H1 (cell line): Measurements from ENCODE around the gene ABHD1. TPM values are rescaled to one million over a fixed set of nuclear protein-coding genes. Genes with fewer than 3 reads are reported as not detected.
A peak's percentile ranks its signal among the peaks of the same experiment; 100 is the strongest.

Experiments
- CTCF ChIA-PET: fragments of 300-600 bp; sonication (Branson Sonifier 250); formaldehyde crosslinking; loops from one replicate; lab custom pipeline; 2021; ENCODE audit not compliant: partially characterized antibody; lab: Charles Lee
- POLR2A ChIA-PET: fragments of 300-600 bp; sonication (Branson Sonifier 250); formaldehyde crosslinking; loops from one replicate; lab custom pipeline; 2021; ENCODE audit warnings: inconsistent platforms; ENCODE audit not compliant: partially characterized antibody; lab: Charles Lee
- DNase-seq, 2 experiments: peaks; one replicate each; pipeline versions ENCODE4 v3.0.0 to v3.0.0-alpha.2; 2010 to 2022; ENCODE audit warnings: low spot score in 2 of 2, low read depth in 1 of 2, mixed read lengths in 1 of 2
- FAIRE-seq: peaks from 2 replicates; lab custom pipeline; 2011; peaks lifted over from hg19 to GRCh38; lab: Jason Lieb, UNC
- H2AFZ ChIP-seq: 2 replicates; pipeline ENCODE4 v1.8.1; 2012; ENCODE audit warnings: low read length, inconsistent platforms
- H2AK5ac ChIP-seq: 2 replicates; pipeline ENCODE4 v1.6.1; 2013; ENCODE audit warnings: low read depth, low read length
- H2BK120ac ChIP-seq: replicated peaks from 2 replicates; pipeline ENCODE3; 2013; ENCODE audit warnings: low read depth, low read length, inconsistent platforms
- H2BK12ac ChIP-seq: 2 replicates; pipeline ENCODE4 v1.6.1; 2013; ENCODE audit warnings: low read depth, low read length
- H2BK15ac ChIP-seq: 2 replicates; pipeline ENCODE4 v1.6.1; 2013; ENCODE audit warnings: low read length
- H2BK20ac ChIP-seq: 2 replicates; pipeline ENCODE4 v1.6.1; 2013; ENCODE audit warnings: low read length
- H2BK5ac ChIP-seq: 2 replicates; pipeline ENCODE4 v1.6.1; 2013; ENCODE audit warnings: low read depth, low read length
- H3K14ac ChIP-seq: 2 replicates; pipeline ENCODE4 v1.6.1; 2013; ENCODE audit warnings: inconsistent platforms; ENCODE audit not compliant: insufficient read length
- H3K18ac ChIP-seq: 2 replicates; pipeline ENCODE4 v1.6.1; 2013; ENCODE audit warnings: low read length; ENCODE audit errors: extremely low read depth
- H3K23ac ChIP-seq: 2 replicates; pipeline ENCODE4 v1.6.1; 2013; ENCODE audit warnings: inconsistent platforms; ENCODE audit not compliant: insufficient read length
- H3K23me2 ChIP-seq: 2 replicates; pipeline ENCODE4 v1.6.1; 2013; ENCODE audit warnings: low read depth, low read length
- H3K27ac ChIP-seq: 2 replicates; pipeline ENCODE4 v1.6.1; 2011; ENCODE audit warnings: low read depth, low read length, inconsistent platforms
- H3K27me3 ChIP-seq, 4 experiments: replicated peaks in 1 of 4; 1 replicate in 1 of 4; 2 replicates in 3 of 4; pipeline versions ENCODE4 v1.6.1 to v1.8.1; 2011 to 2013; ENCODE audit warnings: low read length in 3 of 4, mild to moderate bottlenecking in 3 of 4, inconsistent platforms in 2 of 4, mixed read lengths in 2 of 4, moderate library complexity in 1 of 4; ENCODE audit not compliant: control insufficient read depth in 3 of 4, insufficient read depth in 3 of 4; ENCODE audit errors: extremely low read depth in 1 of 4
- H3K36me3 ChIP-seq, 4 experiments: 2 replicates each; pipeline versions ENCODE4 v1.6.1 to v1.8.1; 2011 to 2013; ENCODE audit warnings: mild to moderate bottlenecking in 4 of 4, low read length in 3 of 4, moderate library complexity in 2 of 4, control low read depth in 1 of 4, inconsistent platforms in 1 of 4; ENCODE audit not compliant: insufficient read depth in 4 of 4, control insufficient read depth in 2 of 4
- H3K4ac ChIP-seq: replicated peaks from 2 replicates; pipeline ENCODE3; 2013; ENCODE audit warnings: low read length, low read depth, mixed read lengths, inconsistent platforms; ENCODE audit not compliant: insufficient read length
- H3K4me1 ChIP-seq, 4 experiments: replicated peaks in 1 of 4; 1 replicate in 1 of 4; 2 replicates in 3 of 4; pipeline versions ENCODE4 v1.6.1 to v1.8.1; 2011 to 2013; ENCODE audit warnings: low read length in 3 of 4, inconsistent platforms in 2 of 4, mixed read lengths in 1 of 4; ENCODE audit not compliant: insufficient read depth in 4 of 4, control insufficient read depth in 3 of 4
- H3K4me2 ChIP-seq, 2 experiments: 2 replicates each; pipeline versions ENCODE4 v1.6.1 to v1.8.1; 2011 to 2013; ENCODE audit warnings: low read depth in 2 of 2, low read length in 2 of 2, control low read depth in 1 of 2, inconsistent platforms in 1 of 2, mild to moderate bottlenecking in 1 of 2; ENCODE audit not compliant: insufficient read depth in 1 of 2
- H3K4me3 ChIP-seq, 4 experiments: fragments of 200-600, 300-600 bp in 1 of 4; sonication (generic), shearing (Covaris generic), sonication (Bioruptor Twin) in 1 of 4; 2 replicates each; pipeline versions ENCODE4 v1.5.1 to v1.8.1; 2011 to 2016; ENCODE audit warnings: low read length in 4 of 4, low read depth in 3 of 4, control low read depth in 2 of 4, inconsistent platforms in 2 of 4, mild to moderate bottlenecking in 2 of 4, mixed read lengths in 1 of 4, moderate library complexity in 1 of 4; ENCODE audit not compliant: insufficient read depth in 2 of 4; ENCODE audit errors: extremely low read depth in 1 of 4
- H3K56ac ChIP-seq: replicated peaks from 2 replicates; pipeline ENCODE3; 2013; ENCODE audit warnings: low read depth, mild to moderate bottlenecking, mixed read lengths, low read length, inconsistent platforms; ENCODE audit not compliant: insufficient read length
- H3K79me1 ChIP-seq: 2 replicates; pipeline ENCODE4 v1.6.1; 2013; ENCODE audit warnings: low read depth, low read length, control low read depth
- H3K79me2 ChIP-seq, 2 experiments: 2 replicates each; pipeline versions ENCODE4 v1.6.1 to v1.8.1; 2012 to 2013; ENCODE audit warnings: low read length in 2 of 2, mild to moderate bottlenecking in 2 of 2, inconsistent platforms in 1 of 2; ENCODE audit not compliant: insufficient read depth in 2 of 2, control insufficient read depth in 1 of 2
- H3K9ac ChIP-seq, 4 experiments: replicated peaks in 1 of 4; 1 replicate in 1 of 4; 2 replicates in 3 of 4; pipeline versions ENCODE4 v1.6.1 to v1.8.1; 2011 to 2013; ENCODE audit warnings: low read depth in 3 of 4, low read length in 3 of 4, control low read depth in 2 of 4, mild to moderate bottlenecking in 2 of 4, moderate library complexity in 2 of 4, inconsistent platforms in 1 of 4; ENCODE audit errors: extremely low read depth in 1 of 4
- H3K9me3 ChIP-seq, 2 experiments: 2 replicates each; pipeline versions ENCODE4 v1.6.1 to v1.8.1; 2012 to 2013; ENCODE audit warnings: mild to moderate bottlenecking in 2 of 2, moderate library complexity in 2 of 2, control low read depth in 1 of 2, inconsistent platforms in 1 of 2, low read depth in 1 of 2, low read length in 1 of 2, mixed read lengths in 1 of 2; ENCODE audit not compliant: insufficient read depth in 2 of 2
- H4K20me1 ChIP-seq, 2 experiments: replicated peaks in 1 of 2; 2 replicates each; pipeline versions ENCODE3 to v1.8.1; 2011 to 2013; ENCODE audit warnings: inconsistent platforms in 2 of 2, low read length in 2 of 2, mild to moderate bottlenecking in 1 of 2; ENCODE audit not compliant: insufficient read depth in 2 of 2, control insufficient read depth in 1 of 2
- H4K5ac ChIP-seq: 2 replicates; pipeline ENCODE4 v1.6.1; 2013; ENCODE audit warnings: low read length, low read depth, mixed read lengths, inconsistent platforms; ENCODE audit not compliant: insufficient read length
- H4K8ac ChIP-seq: 2 replicates; pipeline ENCODE4 v1.8.0; 2013; ENCODE audit warnings: mild to moderate bottlenecking, moderate library complexity, low read length, inconsistent platforms; ENCODE audit not compliant: insufficient read depth; ENCODE audit errors: extremely low read depth
- H4K91ac ChIP-seq: replicated peaks from 2 replicates; pipeline ENCODE3; 2013; ENCODE audit warnings: low read length, mixed read lengths, inconsistent platforms; ENCODE audit not compliant: insufficient read length
- CHD2 ChIP-seq: IDR thresholded peaks from 2 replicates; pipeline ENCODE4 v1.6.1; 2012; ENCODE audit warnings: low read length, improper control_type of control experiment
- HDAC2 ChIP-seq, 2 experiments: fragments of 300-600 bp in 1 of 2; sonication (generic) in 1 of 2; IDR thresholded peaks; 2 replicates each; pipeline ENCODE4 v1.6.1; 2011 to 2012; ENCODE audit warnings: low read depth in 2 of 2, low read length in 2 of 2, mild to moderate bottlenecking in 2 of 2, moderate library complexity in 2 of 2, borderline replicate concordance in 1 of 2, inconsistent platforms in 1 of 2
- JUN ChIP-seq: IDR thresholded peaks from 2 replicates; pipeline ENCODE4 v1.6.1; 2011; ENCODE audit warnings: low read depth, mild to moderate bottlenecking, improper control_type of control experiment, low read length
- POU5F1 ChIP-seq: IDR thresholded peaks from 2 replicates; pipeline ENCODE4 v1.6.1; 2011; ENCODE audit warnings: low read depth, mild to moderate bottlenecking, low read length, moderate library complexity
- SP2 ChIP-seq: IDR thresholded peaks from 2 replicates; pipeline ENCODE4 v1.6.1; 2012; ENCODE audit warnings: mild to moderate bottlenecking, low read length, inconsistent platforms
- YY1 ChIP-seq: IDR thresholded peaks from 2 replicates; pipeline ENCODE4 v1.6.1; 2011; ENCODE audit warnings: low read depth, mild to moderate bottlenecking, low read length
- WGBS, 2 experiments: shearing (Covaris generic) in 1 of 2; methylation state at CpG; one replicate each; pipeline versions ENCODE4 v1.1.6 to v1.1.7; 2013 to 2015; ENCODE audit warnings: low lambda C conversion rate in 2 of 2, mixed read lengths in 2 of 2, inconsistent platforms in 1 of 2, low coverage in 1 of 2, missing lambda C conversion rate in 1 of 2; ENCODE audit not compliant: insufficient replicate concordance in 2 of 2, insufficient coverage in 1 of 2, insufficient read length in 1 of 2; ENCODE audit errors: extremely low coverage in 1 of 2, missing lambda C conversion rate in 1 of 2; 5-methylcytosine and 5-hydroxymethylcytosine counted together
- polyA plus RNA-seq, 7 experiments: library from polyadenylated mRNA; depleted of rRNA in 3 of 7; stranded (reverse) in 5 of 7; unstranded in 2 of 7; fragments of >200 nt in 5 of 7; fragments of 200-250 nt in 2 of 7; gene quantifications; 1 replicate in 5 of 7; 2 replicates in 1 of 7; 4 replicates in 1 of 7; pipeline versions ENCODE4 v1.2.1 to v1.2.3, GENCODE V29; 2011 to 2013; ENCODE audit warnings: missing spikeins in 2 of 7, mixed read lengths in 2 of 7
- total RNA-seq: library from RNA; stranded (reverse); fragmentation: NEBNext Ultra II Directional; extraction: Animal tissue kit (Norgen Biotek cat#: 25700); gene quantifications from 2 replicates; pipeline ENCODE4 v1.2.1, GENCODE V29; 2021
- TF ChIP-seq, protein P1 (sequence below): IDR thresholded peaks from 2 replicates; pipeline ENCODE4 v1.6.1; 2012; ENCODE audit warnings: inconsistent platforms
- TF ChIP-seq, protein P2 (sequence below), 3 experiments: IDR thresholded peaks; 1 replicate in 2 of 3; 2 replicates in 1 of 3; pipeline versions ENCODE4 v1.5.1 to v1.6.1; 2011; ENCODE audit warnings: low read length in 3 of 3, mild to moderate bottlenecking in 3 of 3, inconsistent platforms in 2 of 3, low read depth in 1 of 3, moderate library complexity in 1 of 3; ENCODE audit not compliant: insufficient read depth in 1 of 3; ENCODE audit errors: control extremely low read depth in 1 of 3

The ABHD1 gene
- total and polyA plus RNA-seq, 2 of the 8 experiments (the other 6 are each of a cell fraction or from before 2014, with no cell fraction given), result 0.20 to 1.1 TPM

- Histone ChIP-seq H4K8ac (no peak overlapping the region; the same call in 1 of the 2 replicates), H3K18ac (no peak overlapping the region), H4K5ac (no peak overlapping the region), H2BK20ac (no peak overlapping the region; the same call in 1 of the 2 replicates), H3K56ac (no peak overlapping the region), H3K27me3 (no peaks in the 10 kb centered on the region), H3K4me3 (no peak overlapping the region), H3K79me2 (no peaks in the 10 kb centered on the region), H4K91ac (no peak overlapping the region), H2AK5ac (no peak overlapping the region), H3K4ac (no peak overlapping the region), H3K14ac (no peak overlapping the region), H3K4me1 (no peaks in the 10 kb centered on the region; a peak in 1 of 7 replicates), H3K23me2 (no peaks in the 10 kb centered on the region), H3K27ac (no peak overlapping the region), H3K9ac (no peak overlapping the region), H2BK5ac (no peak overlapping the region; the same call in 1 of the 2 replicates), H2BK15ac (no peak overlapping the region), H2BK12ac (no peak overlapping the region), H2AFZ (peak overlapping the region; percentile 70; the same call in 1 of the 2 replicates), H3K36me3 (no peaks in the 10 kb centered on the region), H3K4me2 (no peak overlapping the region), H3K79me1 (no peaks in the 10 kb centered on the region), H3K23ac (no peak overlapping the region), H4K20me1 (no peaks in the 10 kb centered on the region), H3K9me3 (no peaks in the 10 kb centered on the region), H2BK120ac (no peak overlapping the region)
- FAIRE-seq (no peak), DNase-seq (no peak)
- WGBS, 2 experiments, result 83% methylated on average over 6 of the region's 6 CpGs; no CpG with 5 or more reads in 1 of the 2 experiments
- ChIA-PET POLR2A (interaction anchor here (0.7 to 1.5 kb wide), 6 partner anchors 23 to 62 kb away, joined by 3 to 6 read pairs (median 3); partner anchors contain the start of gene PREB), CTCF (interaction anchor here (0.9 to 4.6 kb wide), 11 partner anchors 8 to 141 kb away, joined by 3 to 36 read pairs (median 4); partner anchors contain the start of gene KHK)
- TF ChIP-seq CHD2, result no peak
- TF ChIP-seq, protein P1, sequence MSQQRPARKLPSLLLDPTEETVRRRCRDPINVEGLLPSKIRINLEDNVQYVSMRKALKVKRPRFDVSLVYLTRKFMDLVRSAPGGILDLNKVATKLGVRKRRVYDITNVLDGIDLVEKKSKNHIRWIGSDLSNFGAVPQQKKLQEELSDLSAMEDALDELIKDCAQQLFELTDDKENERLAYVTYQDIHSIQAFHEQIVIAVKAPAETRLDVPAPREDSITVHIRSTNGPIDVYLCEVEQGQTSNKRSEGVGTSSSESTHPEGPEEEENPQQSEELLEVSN, result no peak
- no peak for TF ChIP-seq YY1
- no peak for TF ChIP-seq POU5F1
- TF ChIP-seq JUN, result no peak
- TF ChIP-seq SP2, result no peak
- TF ChIP-seq, protein P2, sequence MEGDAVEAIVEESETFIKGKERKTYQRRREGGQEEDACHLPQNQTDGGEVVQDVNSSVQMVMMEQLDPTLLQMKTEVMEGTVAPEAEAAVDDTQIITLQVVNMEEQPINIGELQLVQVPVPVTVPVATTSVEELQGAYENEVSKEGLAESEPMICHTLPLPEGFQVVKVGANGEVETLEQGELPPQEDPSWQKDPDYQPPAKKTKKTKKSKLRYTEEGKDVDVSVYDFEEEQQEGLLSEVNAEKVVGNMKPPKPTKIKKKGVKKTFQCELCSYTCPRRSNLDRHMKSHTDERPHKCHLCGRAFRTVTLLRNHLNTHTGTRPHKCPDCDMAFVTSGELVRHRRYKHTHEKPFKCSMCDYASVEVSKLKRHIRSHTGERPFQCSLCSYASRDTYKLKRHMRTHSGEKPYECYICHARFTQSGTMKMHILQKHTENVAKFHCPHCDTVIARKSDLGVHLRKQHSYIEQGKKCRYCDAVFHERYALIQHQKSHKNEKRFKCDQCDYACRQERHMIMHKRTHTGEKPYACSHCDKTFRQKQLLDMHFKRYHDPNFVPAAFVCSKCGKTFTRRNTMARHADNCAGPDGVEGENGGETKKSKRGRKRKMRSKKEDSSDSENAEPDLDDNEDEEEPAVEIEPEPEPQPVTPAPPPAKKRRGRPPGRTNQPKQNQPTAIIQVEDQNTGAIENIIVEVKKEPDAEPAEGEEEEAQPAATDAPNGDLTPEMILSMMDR (IDR thresholded peaks at IDR 0.05; ENCODE audit: control extremely low read depth in 1 of 3, insufficient read depth in 1 of 3, low read depth in 1 of 3, low read length in 3 of 3), result no peak
- no peak for TF ChIP-seq HDAC2 (IDR thresholded peaks at IDR 0.05; ENCODE audit: borderline replicate concordance in 1 of 2, low read depth in 2 of 2, low read length in 2 of 2)
These were observed 34.9 kb downstream of the ABHD1 start for GRCh38 chr2:27158468-27158867.
